GM12873 (cell line): ENCODE results near the gene ARHGEF4.
A peak's percentile ranks its signal among the peaks of the same experiment; 100 is the strongest.

Experiments
- CTCF ChIP-seq: IDR thresholded peaks from 2 replicates; pipeline ENCODE4 v1.5.1; 2012; ENCODE audit warnings: low read depth, mild to moderate bottlenecking, moderate library complexity, low read length, control low read depth; ENCODE audit not compliant: insufficient read depth; ENCODE audit errors: missing control alignments

Gene ARHGEF4

DNA sequence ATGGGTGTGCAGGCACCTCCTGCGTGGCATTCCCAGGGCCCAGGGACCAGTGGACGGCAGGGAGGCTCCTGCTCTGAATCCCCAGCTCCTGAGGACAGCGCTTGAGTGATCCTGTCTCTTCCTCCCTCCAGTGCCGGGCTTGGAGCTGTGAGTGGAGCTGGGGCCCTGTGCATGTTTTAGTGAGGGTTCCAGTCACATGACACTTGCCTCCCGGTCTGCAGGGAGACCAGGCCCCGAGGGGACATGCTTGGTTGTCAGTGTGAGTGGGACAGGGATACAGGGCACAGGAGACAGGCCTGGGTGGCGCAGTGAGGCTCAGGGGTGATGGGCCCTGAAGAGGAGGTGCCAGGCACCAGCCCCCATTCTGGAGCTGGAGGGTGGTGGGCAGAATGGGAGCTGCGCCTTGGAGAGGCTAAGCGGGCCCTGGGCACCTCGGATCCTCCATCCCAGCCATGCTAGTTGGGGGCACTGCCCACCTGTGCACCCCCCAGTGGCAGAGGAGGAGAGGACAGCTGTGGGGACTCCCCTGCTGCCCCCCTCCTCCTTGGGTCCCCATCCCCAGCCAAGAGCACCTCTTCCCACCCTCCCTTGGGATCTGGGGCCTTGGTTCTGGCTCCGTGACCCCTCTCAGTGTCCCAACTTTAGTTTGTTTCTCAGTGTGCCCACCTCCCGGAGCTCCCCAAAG, 12.0 kb downstream of the ARHGEF4 start:
- peak; percentile 9 for TF ChIP-seq CTCF

DNA sequence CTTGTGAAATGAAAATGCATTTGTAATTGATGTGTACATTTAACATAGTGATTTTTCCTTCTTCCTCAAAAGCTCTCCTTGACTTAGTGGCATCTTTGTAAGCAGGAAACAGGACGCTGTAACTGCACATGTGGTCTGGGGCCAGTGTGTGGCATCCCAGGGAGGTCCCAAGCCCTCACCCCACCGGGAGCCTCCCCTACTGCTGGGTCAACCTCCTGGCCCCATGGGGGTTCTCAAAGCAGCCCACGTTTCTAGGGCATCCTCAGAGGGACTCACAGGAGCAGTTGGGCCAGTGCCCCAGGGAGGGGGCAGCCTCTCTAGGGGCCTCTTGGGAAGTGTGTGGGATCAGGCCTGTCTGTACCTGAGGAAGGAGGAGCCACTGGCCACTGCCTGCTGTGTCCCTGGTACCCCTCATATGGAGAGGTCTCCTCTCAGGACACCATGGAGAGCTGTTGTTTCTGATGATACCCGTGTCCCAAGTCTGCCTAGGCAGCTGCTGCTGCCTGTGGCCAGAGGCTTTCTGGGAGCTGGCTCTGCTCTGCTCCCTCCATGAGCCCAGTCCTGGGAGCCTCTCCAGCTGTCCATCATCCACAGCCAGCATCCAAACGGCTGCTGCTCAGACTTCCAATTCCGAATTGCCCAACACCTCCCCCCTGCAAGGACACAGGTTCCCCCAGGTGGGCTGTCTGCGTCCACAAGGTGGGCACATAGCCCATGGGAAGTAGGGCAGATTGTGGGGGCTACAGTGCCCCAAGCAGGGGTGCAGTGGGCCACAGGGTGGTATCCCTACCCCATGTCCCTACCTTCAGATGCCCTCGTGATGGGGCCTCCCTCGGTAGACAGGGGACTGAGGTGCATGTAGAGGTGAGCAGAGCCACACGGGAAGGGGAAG, 13.4 kb downstream of the ARHGEF4 start:
- TF ChIP-seq CTCF: no peak

GRCh38 chr2:130850788-130851623, 14.3 kb downstream of the ARHGEF4 start:
- TF ChIP-seq CTCF: no peak

GRCh38 chr2:130851624-130852382, 15.1 kb downstream of the ARHGEF4 start:
- TF ChIP-seq CTCF: no peak

DNA sequence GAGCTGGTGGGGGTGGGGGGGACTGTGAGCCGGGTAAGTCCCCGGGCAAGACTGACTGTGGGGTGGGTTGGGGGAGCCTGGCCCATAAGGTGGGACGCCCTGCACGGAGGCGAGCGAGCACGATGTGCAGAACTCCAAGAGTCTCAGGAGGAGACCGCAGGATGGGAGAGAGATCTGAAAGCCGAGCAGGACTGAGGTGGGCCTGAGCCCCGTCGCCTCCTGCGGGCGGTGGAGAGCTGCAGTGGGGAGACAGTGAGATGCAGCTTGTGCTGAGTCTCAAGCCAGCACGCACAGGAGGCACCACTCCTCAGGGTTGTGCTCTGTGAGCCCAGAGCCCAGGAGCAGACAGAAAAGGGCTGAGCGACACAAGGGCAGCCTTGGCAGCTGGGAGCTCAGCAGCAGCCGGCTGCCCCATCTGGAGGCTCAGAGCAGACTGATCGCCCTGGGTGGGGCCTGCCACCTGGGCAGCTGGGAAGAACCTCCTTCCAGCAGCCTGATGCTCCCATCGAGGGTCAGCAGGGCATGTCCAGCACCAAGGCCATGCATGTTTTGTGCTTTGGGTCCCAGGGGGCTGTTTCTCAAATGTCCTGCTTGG, 15.9 kb downstream of the ARHGEF4 start:
- no peak for TF ChIP-seq CTCF

DNA sequence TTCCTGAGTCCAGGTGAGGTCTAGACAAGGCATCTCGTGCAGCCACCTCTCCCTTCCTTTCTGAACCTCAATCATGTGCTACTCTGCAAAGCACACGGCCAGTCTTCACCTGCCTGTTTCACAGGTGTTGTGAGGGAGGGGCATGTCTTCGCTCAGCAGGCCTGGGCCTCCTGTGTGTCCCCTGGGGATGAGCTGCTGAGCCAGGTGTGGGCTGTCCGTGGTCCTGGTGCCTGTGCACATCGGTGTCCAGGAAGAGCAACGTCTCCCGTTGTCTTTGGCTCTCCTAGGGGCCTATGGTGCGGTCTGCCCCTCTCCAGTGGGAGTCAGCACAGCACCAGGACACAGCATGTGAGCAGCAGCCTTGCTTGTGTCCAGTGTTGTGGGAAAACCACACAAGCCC, 16.7 kb downstream of the ARHGEF4 start:
- TF ChIP-seq CTCF: no peak
